SK-N-SH (cell line): ENCODE results near the gene OXA1L. TPM values are rescaled to one million over a fixed set of nuclear protein-coding genes. Genes with fewer than 3 reads are reported as not detected.

Source experiments
- CTCF ChIA-PET: fragments of 300-600, 350-600 bp; formaldehyde crosslinking; extraction: SDS; loops from one replicate; lab custom pipeline; 2021; lab: Yijun Ruan, JAX
- POLR2A ChIA-PET: fragments of 350-600 bp; sonication (Branson Sonifier 250); formaldehyde crosslinking; extraction: SDS; loops from one replicate; lab custom pipeline; 2020; ENCODE audit warnings: antibody characterized with exemption, inconsistent platforms; lab: Yijun Ruan, JAX
- DNase-seq: peaks from one replicate; pipeline ENCODE4 v3.0.0; 2012
- H2AFZ ChIP-seq: fragments of 200-600 bp; sonication (generic); 2 replicates; pipeline ENCODE4 v1.8.1; 2016; ENCODE audit warnings: antibody characterized with exemption, mild to moderate bottlenecking, low read depth
- H3F3A ChIP-seq: fragments of 200-600 bp; sonication (generic); replicated peaks from 2 replicates; pipeline ENCODE3; 2016; ENCODE audit warnings: antibody characterized with exemption, mild to moderate bottlenecking; ENCODE audit not compliant: insufficient read depth
- H3K27ac ChIP-seq, 2 experiments: fragments of 200-500 bp in 1 of 2; fragments of 200-600 bp in 1 of 2; sonication (Bioruptor generic) in 1 of 2; sonication (generic), shearing (Covaris generic) in 1 of 2; 2 replicates each; pipeline versions ENCODE4 v1.5.1 to v1.6.1; 2014 to 2016; ENCODE audit warnings: low read depth in 2 of 2, inconsistent platforms in 1 of 2, low read length in 1 of 2, mild to moderate bottlenecking in 1 of 2, mixed read lengths in 1 of 2
- H3K27me3 ChIP-seq: fragments of 200-600 bp; sonication (generic), shearing (Covaris generic); 2 replicates; pipeline ENCODE4 v1.6.1; 2016; ENCODE audit warnings: mixed run types; ENCODE audit not compliant: insufficient read depth
- H3K36me3 ChIP-seq, 2 experiments: fragments of 200-500 bp in 1 of 2; fragments of 200-600 bp in 1 of 2; sonication (Bioruptor generic) in 1 of 2; sonication (generic) in 1 of 2; replicated peaks in 1 of 2; 2 replicates each; pipeline versions ENCODE3 to v1.5.1; 2014 to 2016; ENCODE audit warnings: low read length in 1 of 2, mild to moderate bottlenecking in 1 of 2; ENCODE audit not compliant: insufficient read depth in 2 of 2, control insufficient read depth in 1 of 2
- H3K4me1 ChIP-seq, 2 experiments: fragments of 200-500 bp in 1 of 2; fragments of 200-600 bp in 1 of 2; sonication (Bioruptor generic) in 1 of 2; sonication (generic), shearing (Covaris generic) in 1 of 2; 2 replicates each; pipeline versions ENCODE4 v1.5.1 to v1.6.1; 2014 to 2016; ENCODE audit warnings: low read depth in 1 of 2, low read length in 1 of 2, mixed run types in 1 of 2; ENCODE audit not compliant: insufficient read depth in 2 of 2, control insufficient read depth in 1 of 2
- H3K4me2 ChIP-seq: fragments of 200-600 bp; sonication (generic), shearing (Covaris generic); 2 replicates; pipeline ENCODE4 v1.6.1; 2017; ENCODE audit warnings: mixed run types
- H3K4me3 ChIP-seq, 2 experiments: fragments of 200-500 bp in 1 of 2; fragments of 200-600 bp in 1 of 2; sonication (Bioruptor generic) in 1 of 2; sonication (generic), shearing (Covaris generic) in 1 of 2; 2 replicates each; pipeline versions ENCODE4 v1.5.1 to v1.8.1; 2014 to 2016; ENCODE audit warnings: low read depth in 2 of 2, inconsistent platforms in 1 of 2, low read length in 1 of 2, mild to moderate bottlenecking in 1 of 2, mixed read lengths in 1 of 2, moderate library complexity in 1 of 2
- H3K79me2 ChIP-seq: fragments of 200-600 bp; sonication (generic); 2 replicates; pipeline ENCODE4 v1.8.1; 2017; ENCODE audit warnings: mild to moderate bottlenecking; ENCODE audit not compliant: insufficient read depth
- H3K9ac ChIP-seq: fragments of 200-600 bp; sonication (generic); 2 replicates; pipeline ENCODE4 v1.6.1; 2017; ENCODE audit warnings: mixed run types
- H3K9me2 ChIP-seq: fragments of 200-600 bp; sonication (generic); 2 replicates; pipeline ENCODE4 v1.6.1; 2017; ENCODE audit warnings: mixed run types
- H3K9me3 ChIP-seq: fragments of 200-600 bp; sonication (generic); 2 replicates; pipeline ENCODE4 v1.6.1; 2017; ENCODE audit warnings: mixed run types, mild to moderate bottlenecking, moderate library complexity
- H4K20me1 ChIP-seq: fragments of 200-600 bp; sonication (generic); 2 replicates; pipeline ENCODE4 v1.6.1; 2017; ENCODE audit warnings: mild to moderate bottlenecking, mixed run types; ENCODE audit not compliant: insufficient read depth
- ELF1 ChIP-seq: IDR thresholded peaks from 2 replicates; pipeline ENCODE4 v1.4.0; 2012
- EP300 ChIP-seq, 2 experiments: IDR thresholded peaks; 2 replicates each; pipeline versions ENCODE4 v1.4.0 to v1.6.1; 2012; ENCODE audit warnings: borderline replicate concordance in 1 of 2, low read depth in 1 of 2, low read length in 1 of 2
- FOSL2 ChIP-seq: IDR thresholded peaks from 2 replicates; pipeline ENCODE4 v1.4.0; 2012; ENCODE audit warnings: low read depth, mild to moderate bottlenecking, moderate library complexity, borderline replicate concordance
- FOXJ3 ChIP-seq: sonication (generic); formaldehyde crosslinking; IDR thresholded peaks from 2 replicates; pipeline ENCODE4 v1.5.1; 2020; ENCODE audit warnings: mild to moderate bottlenecking, missing genetic modification reagents
- FOXM1 ChIP-seq: IDR thresholded peaks from 2 replicates; pipeline ENCODE4 v1.4.0; 2012; ENCODE audit warnings: low read depth, mild to moderate bottlenecking
- GABPA ChIP-seq: IDR thresholded peaks from 2 replicates; pipeline ENCODE4 v1.4.0; 2012; ENCODE audit warnings: low read depth, mild to moderate bottlenecking
- GATA2 ChIP-seq: sonication (generic); formaldehyde crosslinking; IDR thresholded peaks from 2 replicates; pipeline ENCODE4 v1.5.0; 2020; ENCODE audit warnings: mild to moderate bottlenecking, missing genetic modification reagents
- JUND ChIP-seq: IDR thresholded peaks from 2 replicates; pipeline ENCODE4 v1.4.0; 2012
- MXI1 ChIP-seq: IDR thresholded peaks from 2 replicates; pipeline ENCODE4 v1.6.1; 2012; ENCODE audit warnings: mild to moderate bottlenecking, low read depth, low read length, improper control_type of control experiment
- NFIC ChIP-seq: IDR thresholded peaks from 2 replicates; pipeline ENCODE4 v1.4.0; 2012; ENCODE audit warnings: borderline replicate concordance
- NRF1 ChIP-seq: IDR thresholded peaks from 2 replicates; pipeline ENCODE4 v1.6.1; 2012; ENCODE audit warnings: low read depth, mild to moderate bottlenecking, low read length
- RAD21 ChIP-seq: IDR thresholded peaks from 2 replicates; pipeline ENCODE4 v1.6.1; 2012; ENCODE audit warnings: mild to moderate bottlenecking, low read length
- RCOR1 ChIP-seq: fragments of 150-350 bp; IDR thresholded peaks from 2 replicates; pipeline ENCODE4 v1.6.1; 2017; ENCODE audit warnings: antibody characterized with exemption, low read length
- SIN3A ChIP-seq: IDR thresholded peaks from 2 replicates; pipeline ENCODE4 v1.6.1; 2012; ENCODE audit warnings: low read depth, mild to moderate bottlenecking, low read length, moderate library complexity, borderline replicate concordance
- SMC3 ChIP-seq: IDR thresholded peaks from 2 replicates; pipeline ENCODE4 v1.6.1; 2012; ENCODE audit warnings: low read depth, low read length, improper control_type of control experiment
- WGBS: methylation state at CpG from one replicate; pipeline ENCODE4 v1.1.6; 2017; ENCODE audit warnings: low lambda C conversion rate; 5-methylcytosine and 5-hydroxymethylcytosine counted together
- polyA plus RNA-seq, 3 experiments: library from polyadenylated mRNA; depleted of rRNA; stranded (reverse); fragments of >200 nt; gene quantifications; 2 replicates each; pipeline ENCODE4 v1.2.3, GENCODE V29; 2012
- TF ChIP-seq, protein P1 (sequence below): fragments of 150-350 bp; IDR thresholded peaks from 2 replicates; pipeline ENCODE4 v1.6.1; 2017; ENCODE audit warnings: antibody characterized with exemption, low read length, low read depth, borderline replicate concordance
- TF ChIP-seq, protein P2 (sequence below): fragments of 200-600 bp; sonication (generic); IDR thresholded peaks from 2 replicates; pipeline ENCODE4 v1.6.1; 2017; ENCODE audit warnings: antibody characterized with exemption, mild to moderate bottlenecking, moderate library complexity
- TF ChIP-seq, protein P3 (sequence below): IDR thresholded peaks from 2 replicates; pipeline ENCODE4; 2012

The OXA1L gene
- polyA plus RNA-seq, 1 of the 3 experiments (the other 2 are of a cell fraction) = 119 TPM

DNA sequence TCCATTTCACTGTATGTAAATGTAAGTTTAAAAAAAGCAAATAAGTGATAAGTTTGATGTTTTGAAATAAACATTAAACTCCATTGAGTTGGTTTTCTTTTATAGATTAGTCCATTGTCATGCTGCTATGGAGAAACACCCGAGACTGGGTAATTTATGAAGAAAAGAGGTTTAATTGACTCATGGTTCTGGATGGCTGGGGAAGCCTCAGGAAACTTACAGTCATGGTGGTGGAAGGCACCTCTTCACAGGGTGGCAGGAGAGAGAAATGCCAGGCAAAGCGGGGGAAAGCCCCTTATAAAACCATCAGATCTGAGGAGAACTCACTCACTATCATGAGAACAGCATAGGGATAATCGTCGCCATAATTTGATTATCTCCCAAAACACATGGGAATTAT is 48.4 kb upstream of the OXA1L start:
- H3K4me3 ChIP-seq = no peak overlapping the region
- H3F3A ChIP-seq = no peaks in the 10 kb centered on the region
- CTCF ChIA-PET = no interaction called here
- POLR2A ChIA-PET = no interaction called here
- no peak overlapping the region for H3K27ac ChIP-seq
- H3K4me2 ChIP-seq = no peak overlapping the region
- 11% methylated on average over 4 of the region's 4 CpGs for WGBS
- H3K4me1 ChIP-seq = no peaks in the 10 kb centered on the region
- peaks cover 42% of the 10 kb centered on the region for H3K27me3 ChIP-seq
- H4K20me1 ChIP-seq = no peaks in the 10 kb centered on the region
- no peaks in the 10 kb centered on the region for H3K9me2 ChIP-seq
- DNase-seq = no peak
- no peaks in the 10 kb centered on the region for H3K36me3 ChIP-seq
- H3K9ac ChIP-seq = no peak overlapping the region
- H3K9me3 ChIP-seq = no peaks in the 10 kb centered on the region
- TF ChIP-seq ELF1 (no peak), JUND (no peak), GABPA (no peak), EP300 (IDR thresholded peaks at IDR 0.05; ENCODE audit: borderline replicate concordance in 1 of 2, low read depth in 1 of 2, low read length in 1 of 2) (no peak), NFIC (no peak), FOXJ3 (CRISPR knock-in tag) (no peak), RAD21 (no peak), SMC3 (no peak), MXI1 (no peak), FOXM1 (no peak), RCOR1 (no peak), GATA2 (CRISPR knock-in tag) (no peak), FOSL2 (no peak), NRF1 (no peak), SIN3A (no peak)
- TF ChIP-seq, protein P1, sequence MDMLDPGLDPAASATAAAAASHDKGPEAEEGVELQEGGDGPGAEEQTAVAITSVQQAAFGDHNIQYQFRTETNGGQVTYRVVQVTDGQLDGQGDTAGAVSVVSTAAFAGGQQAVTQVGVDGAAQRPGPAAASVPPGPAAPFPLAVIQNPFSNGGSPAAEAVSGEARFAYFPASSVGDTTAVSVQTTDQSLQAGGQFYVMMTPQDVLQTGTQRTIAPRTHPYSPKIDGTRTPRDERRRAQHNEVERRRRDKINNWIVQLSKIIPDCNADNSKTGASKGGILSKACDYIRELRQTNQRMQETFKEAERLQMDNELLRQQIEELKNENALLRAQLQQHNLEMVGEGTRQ = no peak
- TF ChIP-seq, protein P2, sequence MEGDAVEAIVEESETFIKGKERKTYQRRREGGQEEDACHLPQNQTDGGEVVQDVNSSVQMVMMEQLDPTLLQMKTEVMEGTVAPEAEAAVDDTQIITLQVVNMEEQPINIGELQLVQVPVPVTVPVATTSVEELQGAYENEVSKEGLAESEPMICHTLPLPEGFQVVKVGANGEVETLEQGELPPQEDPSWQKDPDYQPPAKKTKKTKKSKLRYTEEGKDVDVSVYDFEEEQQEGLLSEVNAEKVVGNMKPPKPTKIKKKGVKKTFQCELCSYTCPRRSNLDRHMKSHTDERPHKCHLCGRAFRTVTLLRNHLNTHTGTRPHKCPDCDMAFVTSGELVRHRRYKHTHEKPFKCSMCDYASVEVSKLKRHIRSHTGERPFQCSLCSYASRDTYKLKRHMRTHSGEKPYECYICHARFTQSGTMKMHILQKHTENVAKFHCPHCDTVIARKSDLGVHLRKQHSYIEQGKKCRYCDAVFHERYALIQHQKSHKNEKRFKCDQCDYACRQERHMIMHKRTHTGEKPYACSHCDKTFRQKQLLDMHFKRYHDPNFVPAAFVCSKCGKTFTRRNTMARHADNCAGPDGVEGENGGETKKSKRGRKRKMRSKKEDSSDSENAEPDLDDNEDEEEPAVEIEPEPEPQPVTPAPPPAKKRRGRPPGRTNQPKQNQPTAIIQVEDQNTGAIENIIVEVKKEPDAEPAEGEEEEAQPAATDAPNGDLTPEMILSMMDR = no peak
- TF ChIP-seq, protein P3, sequence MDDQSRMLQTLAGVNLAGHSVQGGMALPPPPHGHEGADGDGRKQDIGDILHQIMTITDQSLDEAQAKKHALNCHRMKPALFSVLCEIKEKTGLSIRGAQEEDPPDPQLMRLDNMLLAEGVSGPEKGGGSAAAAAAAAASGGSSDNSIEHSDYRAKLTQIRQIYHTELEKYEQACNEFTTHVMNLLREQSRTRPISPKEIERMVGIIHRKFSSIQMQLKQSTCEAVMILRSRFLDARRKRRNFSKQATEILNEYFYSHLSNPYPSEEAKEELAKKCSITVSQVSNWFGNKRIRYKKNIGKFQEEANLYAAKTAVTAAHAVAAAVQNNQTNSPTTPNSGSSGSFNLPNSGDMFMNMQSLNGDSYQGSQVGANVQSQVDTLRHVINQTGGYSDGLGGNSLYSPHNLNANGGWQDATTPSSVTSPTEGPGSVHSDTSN = no peak
- H3K79me2 ChIP-seq = no peaks in the 10 kb centered on the region
- no peak overlapping the region for H2AFZ ChIP-seq
